ENCODE measurements around the gene VCX2. TPM values are rescaled to one million over a fixed set of nuclear protein-coding genes. Genes with fewer than 3 reads are reported as not detected.
"Not testable (repeated sequence)": the region's sequence is repeated elsewhere in the genome, so short reads cannot be mapped to it uniquely, and the experiment has no call there.

VCX2 gene
- polyA plus RNA-seq, 3 donors = not detected

DNA sequence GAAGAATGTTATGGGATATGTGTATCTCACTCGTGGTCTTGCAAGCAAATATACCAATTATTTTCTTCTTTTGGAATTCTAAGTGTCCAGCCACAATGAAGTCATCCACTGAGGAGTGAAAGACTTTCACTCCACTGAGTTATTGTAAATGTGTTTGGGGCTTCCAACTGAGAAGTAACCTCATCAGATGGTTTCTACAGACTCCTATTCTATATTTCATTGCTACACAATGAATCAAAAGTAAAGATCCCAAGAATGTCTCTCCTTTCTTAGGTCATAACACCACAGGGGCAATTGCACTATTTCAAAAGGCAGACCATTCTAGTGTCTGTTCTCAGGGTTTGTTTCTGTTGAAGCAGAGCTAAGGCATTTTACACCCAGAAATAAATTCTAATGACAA is 12.3 kb upstream of the VCX2 start:
- H3K36me3 Mint-ChIP-seq = no peaks in the 10 kb centered on the region
- H3K9me3 ChIP-seq (replicated peaks in 1 of 2; ENCODE audit: control insufficient read depth in 1 of 2, insufficient read depth in 1 of 2, low read length in 2 of 2) = no peaks in the 10 kb centered on the region
- no peak overlapping the region for H2AFZ ChIP-seq (ENCODE audit: insufficient read depth, low read depth, low read length, poor library complexity, severe bottlenecking)
- peaks cover 0 to 3% (median 0%) of the 10 kb centered on the region in 7 donors for H3K9me3 Mint-ChIP-seq
- WGBS (ENCODE audit: insufficient coverage) = no CpG with 5 or more reads among the region's 1 CpG
- H3K9ac ChIP-seq (ENCODE audit: insufficient read depth, low read length, poor library complexity, severe bottlenecking) = no peak overlapping the region
- H3K36me3 ChIP-seq (replicated peaks in 1 of 2; ENCODE audit: control insufficient read depth in 1 of 2, insufficient read depth in 2 of 2, low read length in 2 of 2) = no peaks in the 10 kb centered on the region
- DNase-seq = no peak
- no peaks in the 10 kb centered on the region for H3K79me2 ChIP-seq (ENCODE audit: insufficient read depth, low read length)
- H3K27me3 Mint-ChIP-seq (ENCODE audit: low read depth in 3 of 3) = peaks cover 0 to 2% (median 0%) of the 10 kb centered on the region in 3 donors
- TF ChIP-seq CTCF (IDR thresholded peaks at IDR 0.05) = no peak
- H3K4me3 Mint-ChIP-seq = no peak overlapping the region
- no peak overlapping the region for H3K27ac ChIP-seq (ENCODE audit: low read depth in 1 of 2, low read length in 2 of 2)
- no peaks in the 10 kb centered on the region for H3K4me1 ChIP-seq (ENCODE audit: control insufficient read depth in 1 of 2, insufficient read depth in 2 of 2, low read length in 2 of 2)
- H3K4me2 ChIP-seq (replicated peaks; ENCODE audit: extremely low read depth, low read length, poor library complexity, severe bottlenecking) = no peak overlapping the region
- no peaks in the 10 kb centered on the region for H4K20me1 ChIP-seq (ENCODE audit: insufficient read depth, low read length)
- H3K27ac Mint-ChIP-seq = no peak overlapping the region
- intact Hi-C loops (cut with micrococcal nuclease) = no loop called here
- no peaks in the 10 kb centered on the region for H3K27me3 ChIP-seq (ENCODE audit: control insufficient read depth in 2 of 2, insufficient read depth in 2 of 2, low read length in 2 of 2)
- H3K4me3 ChIP-seq (replicated peaks in 1 of 3; ENCODE audit: low read depth in 2 of 3, low read length in 3 of 3) = no peak overlapping the region
- no peaks in the 10 kb centered on the region for H3K4me1 Mint-ChIP-seq

- Mint-ChIP-seq H3K4me3 (no peak overlapping the region), H3K9me3 (peaks cover 0 to 5% (median 0%) of the 10 kb centered on the region in 7 donors), H3K36me3 (no peaks in the 10 kb centered on the region), H3K27me3 (ENCODE audit: low read depth in 3 of 3) (peaks cover 0 to 2% (median 0%) of the 10 kb centered on the region in 3 donors), H3K4me1 (no peaks in the 10 kb centered on the region), H3K27ac (no peak overlapping the region)
- Histone ChIP-seq H3K27ac (ENCODE audit: low read depth in 1 of 2, low read length in 2 of 2) (no peak overlapping the region), H4K20me1 (ENCODE audit: insufficient read depth, low read length) (no peaks in the 10 kb centered on the region), H3K9me3 (replicated peaks in 1 of 2; ENCODE audit: control insufficient read depth in 1 of 2, insufficient read depth in 1 of 2, low read length in 2 of 2) (no peaks in the 10 kb centered on the region), H3K4me3 (replicated peaks in 1 of 3; ENCODE audit: low read depth in 2 of 3, low read length in 3 of 3) (no peak overlapping the region), H2AFZ (ENCODE audit: insufficient read depth, low read depth, low read length, poor library complexity, severe bottlenecking) (no peak overlapping the region), H3K4me1 (ENCODE audit: control insufficient read depth in 1 of 2, insufficient read depth in 2 of 2, low read length in 2 of 2) (no peaks in the 10 kb centered on the region), H3K36me3 (replicated peaks in 1 of 2; ENCODE audit: control insufficient read depth in 1 of 2, insufficient read depth in 2 of 2, low read length in 2 of 2) (no peaks in the 10 kb centered on the region), H3K27me3 (ENCODE audit: control insufficient read depth in 2 of 2, insufficient read depth in 2 of 2, low read length in 2 of 2) (no peaks in the 10 kb centered on the region), H3K79me2 (ENCODE audit: insufficient read depth, low read length) (no peaks in the 10 kb centered on the region), H3K9ac (ENCODE audit: insufficient read depth, low read length, poor library complexity, severe bottlenecking) (no peak overlapping the region), H3K4me2 (replicated peaks; ENCODE audit: extremely low read depth, low read length, poor library complexity, severe bottlenecking) (no peak overlapping the region)
- no CpG with 5 or more reads among the region's 1 CpG for WGBS (ENCODE audit: insufficient coverage)
- DNase-seq = no peak
- intact Hi-C loops (cut with micrococcal nuclease) = no loop called here
- no peak for TF ChIP-seq CTCF (IDR thresholded peaks at IDR 0.05)
Observed at GRCh38 chrX:8179656-8180055, 8.6 kb upstream of the VCX2 start.

GRCh38 chrX:8154011-8154410 is 17.1 kb downstream of the VCX2 start:
- H3K4me2 ChIP-seq (replicated peaks; ENCODE audit: extremely low read depth, low read length, poor library complexity, severe bottlenecking); H3K27ac Mint-ChIP-seq; H3K4me3 ChIP-seq (replicated peaks in 1 of 3; ENCODE audit: low read depth in 2 of 3, low read length in 3 of 3); H3K9ac ChIP-seq (ENCODE audit: insufficient read depth, low read length, poor library complexity, severe bottlenecking); H3K36me3 Mint-ChIP-seq; DNase-seq; H3K27me3 Mint-ChIP-seq (ENCODE audit: low read depth in 3 of 3); H3K36me3 ChIP-seq (replicated peaks in 1 of 2; ENCODE audit: control insufficient read depth in 1 of 2, insufficient read depth in 2 of 2, low read length in 2 of 2); H3K27ac ChIP-seq (ENCODE audit: low read depth in 1 of 2, low read length in 2 of 2); intact Hi-C loops (cut with micrococcal nuclease); H3K4me3 Mint-ChIP-seq; H2AFZ ChIP-seq (ENCODE audit: insufficient read depth, low read depth, low read length, poor library complexity, severe bottlenecking); H3K79me2 ChIP-seq (ENCODE audit: insufficient read depth, low read length); H3K4me1 Mint-ChIP-seq; H3K4me1 ChIP-seq (ENCODE audit: control insufficient read depth in 1 of 2, insufficient read depth in 2 of 2, low read length in 2 of 2); H4K20me1 ChIP-seq (ENCODE audit: insufficient read depth, low read length); H3K27me3 ChIP-seq (ENCODE audit: control insufficient read depth in 2 of 2, insufficient read depth in 2 of 2, low read length in 2 of 2): not testable (repeated sequence)
- H3K9me3 ChIP-seq (replicated peaks in 1 of 2; ENCODE audit: control insufficient read depth in 1 of 2, insufficient read depth in 1 of 2, low read length in 2 of 2) = peaks cover 2 to 15% of the 10 kb centered on the region in 2 donors
- no CpG with 5 or more reads among the region's 7 CpGs for WGBS (ENCODE audit: insufficient coverage)
- H3K9me3 Mint-ChIP-seq = peaks cover 3 to 20% (median 9%) of the 10 kb centered on the region in 7 donors

All from CD14-positive monocyte (primary cell).